Activated CD8-positive, alpha-beta T cell treated with anti-CD3 and anti-CD28 coated beads, Interleukin-2, amount 10 ng/mL, durations not matched to agents 7 days and 5 days (primary cell): ENCODE data around the gene TSPAN3. TPM values are rescaled to one million over a fixed set of nuclear protein-coding genes. Genes with fewer than 3 reads are reported as not detected.
A peak's percentile ranks its signal among the peaks of the same experiment; 100 is the strongest.

Experiments used
- ATAC-seq: fragments of 150-1000 bp; cut with Tn5 transposase; one replicate; pipeline ENCODE4 v1.10.0; 2021; ENCODE audit warnings: moderate library complexity
- CTCF ChIA-PET: fragments of 350-600 bp; sonication (Branson Sonifier 250); formaldehyde crosslinking; loops from one replicate; lab custom pipeline; 2021; ENCODE audit warnings: antibody characterized with exemption; lab: Charles Lee
- POLR2A ChIA-PET: fragments of 350-600 bp; sonication (Branson Sonifier 250); formaldehyde crosslinking; loops from one replicate; lab custom pipeline; 2021; ENCODE audit warnings: antibody characterized with exemption; lab: Charles Lee
- DNase-seq: peaks from one replicate; pipeline ENCODE4 v3.0.0-alpha.2; 2020
- H3K27ac Mint-ChIP-seq: one replicate; pipeline ENCODE4 v1.8.0; 2021; ENCODE audit warnings: mild to moderate bottlenecking, mixed read lengths
- H3K27me3 Mint-ChIP-seq: one replicate; pipeline ENCODE4 v1.8.0; 2021; ENCODE audit warnings: low read depth, mixed read lengths
- H3K36me3 Mint-ChIP-seq: one replicate; pipeline ENCODE4 v1.8.0; 2021; ENCODE audit warnings: low read depth, mixed read lengths
- H3K4me1 Mint-ChIP-seq: one replicate; pipeline ENCODE4 v1.8.0; 2021; ENCODE audit warnings: low read depth, mixed read lengths
- H3K4me3 Mint-ChIP-seq: one replicate; pipeline ENCODE4 v1.8.0; 2021; ENCODE audit warnings: mild to moderate bottlenecking, mixed read lengths
- H3K9me3 Mint-ChIP-seq: one replicate; pipeline ENCODE4 v1.8.0; 2022; ENCODE audit warnings: mixed read lengths; ENCODE audit not compliant: insufficient read depth
- total RNA-seq, 2 experiments: library from RNA; stranded (reverse); gene quantifications; one replicate each; pipeline ENCODE4 v1.2.3, GENCODE V29; 2021

Gene TSPAN3
- total RNA-seq, 2 experiments from 2014 or later: 17.4 to 18.4 TPM

DNA sequence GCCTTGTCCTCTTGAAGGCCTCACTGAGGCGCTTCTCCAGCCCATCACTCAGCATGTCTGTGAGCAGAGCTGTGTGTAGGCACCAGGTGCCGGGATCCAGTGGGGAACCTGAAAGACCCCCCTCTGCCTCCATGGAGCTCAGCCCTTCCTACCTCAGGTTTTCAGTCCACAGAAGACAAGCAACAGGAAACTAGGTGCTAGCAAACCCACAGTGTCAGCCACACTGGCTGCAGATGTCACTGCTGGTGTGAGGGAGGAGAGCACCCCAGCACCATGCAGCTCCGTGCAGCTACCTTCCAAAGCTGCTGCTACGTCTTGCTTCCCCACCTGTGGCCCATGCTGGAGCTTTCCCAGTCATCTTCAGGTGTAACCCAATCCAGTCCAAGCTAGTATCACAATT is 58.0 kb downstream of the TSPAN3 start:
- ChIA-PET POLR2A (interaction anchor here (1.1 to 8.6 kb wide), 6 partner anchors 10 to 38 kb away, joined by 3 to 125 read pairs (median 8); partner anchors contain the start of gene PSTPIP1), CTCF (interaction anchor here (0.6 to 13.1 kb wide), 15 partner anchors 8 to 1189 kb away, joined by 3 to 159 read pairs (median 6); partner anchors contain the start of gene PSTPIP1)
- peak overlapping the region; percentile 99 for H3K27ac Mint-ChIP-seq
- DNase-seq (peak; percentile 83), ATAC-seq (peak; percentile 62)
- no peaks in the 10 kb centered on the region for H3K27me3 Mint-ChIP-seq
- peak overlapping the region; percentile 72 for H3K4me3 Mint-ChIP-seq
- peaks cover 96% of the 10 kb centered on the region for H3K4me1 Mint-ChIP-seq
- no peaks in the 10 kb centered on the region for H3K9me3 Mint-ChIP-seq
- H3K36me3 Mint-ChIP-seq: peaks cover 69% of the 10 kb centered on the region

DNA sequence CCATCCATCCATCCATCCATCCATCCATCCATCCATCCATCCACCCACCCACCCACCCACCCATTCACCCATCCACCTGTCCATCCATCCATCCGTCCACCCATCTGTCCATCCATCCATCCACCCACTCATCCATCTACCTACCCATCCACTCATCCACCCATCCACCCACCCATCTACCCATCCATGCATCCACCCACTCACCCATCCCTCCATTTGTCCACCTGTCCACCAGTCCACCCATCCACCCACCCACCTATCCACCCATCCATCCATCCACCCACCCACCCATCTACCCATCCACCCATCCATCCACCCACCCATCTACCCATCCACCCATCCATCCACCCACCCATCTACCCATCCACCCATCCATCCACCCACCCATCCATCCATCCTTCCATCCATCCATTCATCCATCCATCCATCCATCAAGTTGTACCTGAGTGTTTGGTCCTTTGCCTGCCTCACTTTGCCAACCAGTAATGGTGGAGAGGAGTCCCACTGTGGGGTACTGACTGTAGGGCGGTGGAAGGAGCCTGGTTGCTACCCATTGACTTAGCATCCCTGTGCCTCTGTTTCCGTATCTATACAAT is 58.7 kb downstream of the TSPAN3 start:
- Mint-ChIP-seq H3K27me3 (no peaks in the 10 kb centered on the region), H3K9me3 (no peaks in the 10 kb centered on the region), H3K36me3 (peaks cover 69% of the 10 kb centered on the region), H3K27ac (peak overlapping the region; percentile 99), H3K4me1 (peaks cover 94% of the 10 kb centered on the region), H3K4me3 (peak overlapping the region; percentile 72)
- DNase-seq (no peak), ATAC-seq (no peak)
- POLR2A ChIA-PET: interaction anchor here (1.4 to 8.6 kb wide), 5 partner anchors 9 to 23 kb away, joined by 6 to 125 read pairs (median 11); partner anchors contain the start of gene PSTPIP1
- CTCF ChIA-PET: interaction anchor here (1.2 to 13.1 kb wide), 13 partner anchors 7 to 108 kb away, joined by 3 to 159 read pairs (median 7); partner anchors contain the start of gene PSTPIP1

GRCh38 chr15:77010857-77011256 is 60.1 kb downstream of the TSPAN3 start:
- Mint-ChIP-seq H3K36me3 (peaks cover 80% of the 10 kb centered on the region), H3K27ac (peak overlapping the region; percentile 80), H3K4me1 (peaks cover 94% of the 10 kb centered on the region), H3K4me3 (no peak overlapping the region), H3K9me3 (no peaks in the 10 kb centered on the region), H3K27me3 (no peaks in the 10 kb centered on the region)
- DNase-seq (no peak), ATAC-seq (no peak)
- POLR2A ChIA-PET: interaction anchor here (1.0 to 2.1 kb wide), 2 partner anchors 11 to 14 kb away, joined by 4 to 6 read pairs; no protein-coding TSS in a partner anchor
- CTCF ChIA-PET: interaction anchor here (1.0 to 1.6 kb wide), 4 partner anchors 13 to 37 kb away, joined by 3 to 6 read pairs (median 4); no protein-coding TSS in a partner anchor

DNA sequence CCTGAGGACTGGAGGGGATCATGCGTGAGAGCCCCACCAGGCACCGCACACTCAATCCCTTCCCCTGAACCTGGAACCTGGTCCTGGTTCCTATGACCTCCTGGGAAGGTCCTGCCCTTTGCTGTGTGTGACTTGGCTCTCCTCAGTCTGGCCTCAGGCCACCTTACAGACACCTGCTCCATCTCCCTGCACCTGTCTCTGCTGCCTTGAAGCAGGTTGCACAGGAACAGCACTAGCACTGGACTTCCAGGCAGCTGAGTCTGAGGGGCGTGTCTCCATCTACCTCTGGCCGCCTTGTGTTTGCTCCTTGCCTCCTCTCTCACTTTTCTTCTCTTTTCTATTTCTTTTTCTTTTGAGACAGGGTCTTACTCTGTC is 60.6 kb downstream of the TSPAN3 start:
- CTCF ChIA-PET: interaction anchor here (1.0 to 1.6 kb wide), 3 partner anchors 12 to 16 kb away, joined by 3 to 6 read pairs (median 6); no protein-coding TSS in a partner anchor
- H3K36me3 Mint-ChIP-seq: peaks cover 81% of the 10 kb centered on the region
- POLR2A ChIA-PET: interaction anchor here (2.1 kb wide), 1 partner anchor 13 kb away, joined by 6 read pairs; no protein-coding TSS in a partner anchor
- H3K27me3 Mint-ChIP-seq: no peaks in the 10 kb centered on the region
- H3K4me1 Mint-ChIP-seq: peaks cover 94% of the 10 kb centered on the region
- DNase-seq (no peak), ATAC-seq (no peak)
- no peak overlapping the region for H3K4me3 Mint-ChIP-seq
- H3K9me3 Mint-ChIP-seq: no peaks in the 10 kb centered on the region
- H3K27ac Mint-ChIP-seq: peak overlapping the region; percentile 80

DNA sequence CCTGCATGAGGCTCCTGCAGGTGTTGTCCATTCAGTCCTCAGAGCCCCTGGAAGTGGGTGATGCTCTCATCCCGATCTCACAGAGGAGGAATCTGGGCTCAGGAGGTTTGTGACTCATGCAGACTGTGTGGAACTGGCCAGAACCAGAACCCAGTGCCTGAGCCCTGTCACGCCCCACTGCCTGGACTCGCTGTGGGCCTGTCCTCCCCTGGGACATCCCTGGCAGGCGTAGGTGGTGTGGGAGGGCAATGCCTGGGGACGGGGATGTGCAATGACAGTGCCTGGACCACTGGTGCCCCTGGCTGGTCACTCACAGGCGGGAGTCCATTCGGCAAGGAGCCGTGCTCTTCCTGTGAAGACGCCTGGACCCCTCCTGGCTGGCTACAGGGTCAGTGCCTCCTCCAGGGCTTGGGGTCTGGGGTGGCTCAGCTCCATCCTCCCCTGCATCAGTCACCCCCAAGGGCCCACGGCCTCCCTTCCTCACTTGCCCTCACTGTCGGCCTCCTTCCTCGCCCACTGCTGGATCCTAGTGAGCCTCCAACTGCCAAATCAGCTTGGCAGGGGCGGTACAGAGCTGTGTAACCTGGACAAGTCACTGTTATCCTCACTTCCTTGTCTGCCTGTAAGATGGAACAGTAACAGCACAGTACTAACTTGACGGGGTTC is 61.1 kb downstream of the TSPAN3 start:
- peaks cover 94% of the 10 kb centered on the region for H3K4me1 Mint-ChIP-seq
- DNase-seq (no peak), ATAC-seq (no peak)
- no peak overlapping the region for H3K4me3 Mint-ChIP-seq
- no peaks in the 10 kb centered on the region for H3K9me3 Mint-ChIP-seq
- no peaks in the 10 kb centered on the region for H3K27me3 Mint-ChIP-seq
- CTCF ChIA-PET: no interaction called here
- peak overlapping the region; percentile 80 for H3K27ac Mint-ChIP-seq
- peaks cover 79% of the 10 kb centered on the region for H3K36me3 Mint-ChIP-seq
- POLR2A ChIA-PET: interaction anchor here (2.1 kb wide), 1 partner anchor 13 kb away, joined by 6 read pairs; no protein-coding TSS in a partner anchor

DNA sequence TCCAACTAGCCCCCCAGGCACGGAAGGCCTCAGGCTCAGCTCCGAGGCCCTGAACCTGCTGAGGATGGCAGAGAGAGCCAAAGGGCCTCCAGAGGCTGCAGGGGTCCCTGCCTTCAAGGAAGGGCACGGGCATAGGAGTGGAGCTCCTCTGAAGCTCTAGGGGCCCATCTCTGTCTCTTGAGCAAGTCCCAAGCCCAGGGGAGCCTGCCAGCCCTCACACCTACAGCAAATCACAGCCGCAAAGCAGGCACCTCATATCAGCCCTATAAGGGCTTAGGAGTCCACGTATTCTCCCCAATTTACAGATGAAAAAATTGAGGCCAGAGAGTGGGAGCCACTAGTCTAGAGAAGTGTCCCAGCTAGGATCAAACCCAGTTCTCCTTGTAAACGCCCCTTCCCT is 61.7 kb downstream of the TSPAN3 start:
- Mint-ChIP-seq H3K9me3 (no peaks in the 10 kb centered on the region), H3K4me1 (peaks cover 94% of the 10 kb centered on the region), H3K27me3 (no peaks in the 10 kb centered on the region), H3K27ac (peak overlapping the region; percentile 49), H3K4me3 (no peak overlapping the region), H3K36me3 (peaks cover 85% of the 10 kb centered on the region)
- POLR2A ChIA-PET: no interaction called here
- CTCF ChIA-PET: no interaction called here
- ATAC-seq (no peak), DNase-seq (no peak)

DNA sequence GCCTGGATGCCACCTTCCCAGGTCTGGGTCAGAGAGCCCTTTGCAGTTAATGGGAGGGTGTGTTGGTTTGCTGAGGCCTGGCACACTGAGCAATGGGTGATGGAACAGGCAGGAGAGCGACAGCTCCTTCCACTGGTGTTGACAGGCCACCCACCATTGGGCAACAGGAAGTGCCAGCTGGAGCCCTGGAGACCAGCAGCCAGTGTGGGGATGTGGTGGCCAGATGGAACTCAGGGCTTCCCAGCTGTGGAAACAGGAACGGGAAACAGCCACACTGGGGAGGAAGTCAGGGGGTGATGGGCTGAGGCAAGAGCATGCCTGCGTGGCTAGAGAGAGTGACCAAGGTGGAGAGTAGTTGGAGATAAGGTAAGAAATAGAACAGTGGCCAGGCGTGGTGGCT is 66.7 kb downstream of the TSPAN3 start:
- H3K27ac Mint-ChIP-seq: peak overlapping the region; percentile 95
- ChIA-PET POLR2A (interaction anchor here (2.2 kb wide), 1 partner anchor 10 kb away, joined by 18 read pairs; the partner anchor contains the start of gene PSTPIP1), CTCF (interaction anchor here (1.4 to 6.5 kb wide), 2 partner anchors 9 to 30 kb away, joined by 6 to 42 read pairs; no protein-coding TSS in a partner anchor)
- H3K9me3 Mint-ChIP-seq: no peaks in the 10 kb centered on the region
- H3K4me1 Mint-ChIP-seq: peaks cover 94% of the 10 kb centered on the region
- no peak for DNase-seq
- H3K36me3 Mint-ChIP-seq: peaks cover 84% of the 10 kb centered on the region
- ATAC-seq: peak; percentile 13
- peak overlapping the region; percentile 76 for H3K4me3 Mint-ChIP-seq
- H3K27me3 Mint-ChIP-seq: no peaks in the 10 kb centered on the region

- peak; percentile 76 for ATAC-seq
- peak overlapping the region; percentile 76 for H3K4me3 Mint-ChIP-seq
- peaks cover 95% of the 10 kb centered on the region for H3K4me1 Mint-ChIP-seq
- POLR2A ChIA-PET: interaction anchor here (0.8 to 2.2 kb wide), 6 partner anchors 9 to 71 kb away, joined by 3 to 18 read pairs (median 4); partner anchors contain the start of genes PSTPIP1 and RCN2
- CTCF ChIA-PET: interaction anchor here (0.5 to 6.5 kb wide), 7 partner anchors 10 to 1138 kb away, joined by 3 to 42 read pairs (median 3); no protein-coding TSS in a partner anchor
- peak; percentile 88 for DNase-seq
- peak overlapping the region; percentile 95 for H3K27ac Mint-ChIP-seq
- peaks cover 87% of the 10 kb centered on the region for H3K36me3 Mint-ChIP-seq
- no peaks in the 10 kb centered on the region for H3K27me3 Mint-ChIP-seq
- H3K9me3 Mint-ChIP-seq: no peaks in the 10 kb centered on the region
Observed at GRCh38 chr15:77002954-77003912, 67.7 kb downstream of the TSPAN3 start.

DNA sequence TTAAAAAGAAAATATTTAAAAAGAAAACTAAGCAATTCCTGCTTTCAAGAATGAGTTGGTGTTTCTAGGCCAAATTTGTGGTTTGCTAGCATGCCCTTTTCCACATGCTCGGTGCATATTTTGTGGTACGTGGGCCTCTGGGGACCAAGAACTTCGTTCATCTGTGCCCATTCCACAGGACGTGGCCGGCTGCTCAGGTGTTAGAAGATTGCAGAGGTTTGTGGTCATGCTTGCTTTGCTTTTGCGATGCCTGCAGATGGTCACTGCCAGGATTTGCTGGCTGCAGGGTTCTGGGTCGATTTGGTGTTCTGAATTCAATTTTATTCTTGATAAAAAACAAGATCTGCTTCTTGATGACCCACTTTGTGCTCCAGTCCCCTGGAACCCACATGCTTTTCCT is 68.5 kb downstream of the TSPAN3 start:
- Mint-ChIP-seq H3K27me3 (no peaks in the 10 kb centered on the region), H3K4me1 (peaks cover 97% of the 10 kb centered on the region), H3K9me3 (no peaks in the 10 kb centered on the region), H3K27ac (peak overlapping the region; percentile 95), H3K4me3 (peak overlapping the region; percentile 76), H3K36me3 (peaks cover 89% of the 10 kb centered on the region)
- peak; percentile 48 for DNase-seq
- ChIA-PET CTCF (interaction anchor here (1.2 to 6.5 kb wide), 5 partner anchors 10 to 98 kb away, joined by 3 to 42 read pairs (median 4); no protein-coding TSS in a partner anchor), POLR2A (interaction anchor here (1.2 to 1.3 kb wide), 4 partner anchors 11 to 71 kb away, joined by 3 to 6 read pairs (median 4); partner anchors contain the start of gene RCN2)
- ATAC-seq: no peak

DNA sequence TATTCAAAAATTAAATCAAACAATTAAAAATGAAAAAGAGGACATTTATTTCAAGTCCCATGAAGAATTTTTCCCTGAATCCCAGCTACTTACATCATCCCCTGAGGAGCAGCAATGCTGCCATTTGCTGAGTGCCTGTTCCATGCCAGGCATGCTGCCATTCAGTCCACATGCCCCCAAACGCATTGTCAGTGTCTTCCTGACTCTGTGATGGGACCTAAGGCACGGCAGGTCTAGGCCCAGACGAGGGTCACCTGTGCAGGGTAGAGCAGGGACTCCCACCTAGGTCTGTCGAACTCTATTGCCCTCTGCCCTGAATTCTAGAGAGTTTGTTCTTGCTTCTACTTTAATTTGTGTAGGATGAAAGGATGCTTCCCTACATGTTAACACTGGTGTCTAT is 68.9 kb downstream of the TSPAN3 start:
- Mint-ChIP-seq H3K4me1 (peaks cover 98% of the 10 kb centered on the region), H3K36me3 (peaks cover 90% of the 10 kb centered on the region), H3K9me3 (no peaks in the 10 kb centered on the region), H3K27ac (peak overlapping the region; percentile 95), H3K4me3 (peak overlapping the region; percentile 76), H3K27me3 (no peaks in the 10 kb centered on the region)
- DNase-seq (no peak), ATAC-seq (no peak)
- POLR2A ChIA-PET: no interaction called here
- CTCF ChIA-PET: no interaction called here
